GM18519 (cell line): Measurements from ENCODE around the gene IMMP2L.

ENCODE experiments used
- ATAC-seq: cut with Tn5 transposase; IDR thresholded peaks from one replicate; pipeline ENCODE4 v1.9.1; 2021; ENCODE audit warnings: mild to moderate bottlenecking, moderate library complexity; ENCODE audit not compliant: unreplicated experiment, low FRiP score

IMMP2L gene

GRCh38 chr7:111184987-111185386, 377.3 kb downstream of the IMMP2L start:
- no peak for ATAC-seq

- ATAC-seq, result no peak
Measured at GRCh38 chr7:111183321-111183720, 379.0 kb downstream of the IMMP2L start.

GRCh38 chr7:111180338-111180737, 382.0 kb downstream of the IMMP2L start:
- no peak for ATAC-seq

- no peak for ATAC-seq
Measured at GRCh38 chr7:111175908-111176441, 386.3 kb downstream of the IMMP2L start.

- no peak for ATAC-seq
Measured at GRCh38 chr7:111174510-111174909, 387.8 kb downstream of the IMMP2L start.

GRCh38 chr7:111173990-111174389, 388.3 kb downstream of the IMMP2L start:
- peak; percentile 77 for ATAC-seq

- ATAC-seq, result no peak
Measured at GRCh38 chr7:111173528-111173927, 388.8 kb downstream of the IMMP2L start.

- no peak for ATAC-seq
Measured at GRCh38 chr7:111172564-111173257, 389.6 kb downstream of the IMMP2L start.

GRCh38 chr7:111168182-111168581, 394.1 kb downstream of the IMMP2L start:
- ATAC-seq, result no peak

GRCh38 chr7:111164442-111164841, 397.9 kb downstream of the IMMP2L start:
- no peak for ATAC-seq

- no peak for ATAC-seq
Measured at GRCh38 chr7:111162692-111163091, 399.6 kb downstream of the IMMP2L start.

- no peak for ATAC-seq
Measured at GRCh38 chr7:111160297-111160696, 402.0 kb downstream of the IMMP2L start.

GRCh38 chr7:111159426-111159825, 402.9 kb downstream of the IMMP2L start:
- no peak for ATAC-seq

GRCh38 chr7:111150709-111151108, 411.6 kb downstream of the IMMP2L start:
- ATAC-seq, result no peak

- ATAC-seq, result no peak
Measured at GRCh38 chr7:111147708-111148533, 414.4 kb downstream of the IMMP2L start.

- ATAC-seq, result no peak
Measured at GRCh38 chr7:111146136-111146535, 416.2 kb downstream of the IMMP2L start.

- ATAC-seq, result no peak
Measured at GRCh38 chr7:111145472-111145871, 416.8 kb downstream of the IMMP2L start.

GRCh38 chr7:111140091-111140865, 422.0 kb downstream of the IMMP2L start:
- ATAC-seq, result no peak

GRCh38 chr7:111138586-111138985, 423.7 kb downstream of the IMMP2L start:
- ATAC-seq, result no peak

GRCh38 chr7:111138193-111138569, 424.1 kb downstream of the IMMP2L start:
- ATAC-seq, result peak; percentile 98
